Measurements from ENCODE around the gene ATG7.

ATG7 gene

GRCh38 chr3:11543948-11544387 is 271.8 kb downstream of the ATG7 start:
- no peak for DNase-seq

GRCh38 chr3:11544412-11545181 is 272.4 kb downstream of the ATG7 start:
- no peak for DNase-seq

DNA sequence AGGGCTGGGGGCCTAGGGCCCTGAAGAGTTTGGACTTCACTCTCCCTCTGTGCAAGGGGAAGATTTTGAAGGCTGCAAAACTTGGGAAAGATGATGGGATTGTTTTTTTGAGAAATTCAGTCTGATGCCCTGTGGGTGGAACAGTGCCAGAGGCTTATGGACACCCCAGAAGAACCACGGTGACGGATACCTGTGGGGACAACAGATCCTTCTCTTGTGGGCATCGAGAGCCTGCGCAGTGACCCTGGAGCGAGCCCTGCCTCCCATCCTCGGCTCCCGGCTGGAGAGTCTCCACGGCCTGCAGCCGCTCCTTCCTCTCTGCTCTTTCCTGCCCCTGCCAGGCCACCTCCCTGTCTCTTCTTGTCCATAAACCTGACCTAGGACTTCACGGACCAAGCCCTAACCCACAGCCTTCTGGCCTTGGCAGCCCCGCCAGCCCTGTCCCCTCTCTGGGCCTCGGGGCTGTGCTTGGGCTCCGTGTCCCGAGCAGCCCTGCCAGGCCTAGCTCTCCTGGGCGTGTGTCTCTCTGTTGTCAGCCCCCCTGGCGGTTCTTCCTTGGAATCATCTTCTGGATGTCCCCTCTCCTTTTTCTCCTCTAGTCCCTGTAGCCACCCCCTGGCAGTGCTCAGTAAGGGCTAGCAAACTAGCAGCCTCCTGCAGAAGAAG is 273.1 kb downstream of the ATG7 start:
- DNase-seq, result no peak

- DNase-seq, result no peak
Observed at GRCh38 chr3:11546657-11547302, 274.6 kb downstream of the ATG7 start.

GRCh38 chr3:11547498-11547897 is 275.3 kb downstream of the ATG7 start:
- DNase-seq, result no peak

DNA sequence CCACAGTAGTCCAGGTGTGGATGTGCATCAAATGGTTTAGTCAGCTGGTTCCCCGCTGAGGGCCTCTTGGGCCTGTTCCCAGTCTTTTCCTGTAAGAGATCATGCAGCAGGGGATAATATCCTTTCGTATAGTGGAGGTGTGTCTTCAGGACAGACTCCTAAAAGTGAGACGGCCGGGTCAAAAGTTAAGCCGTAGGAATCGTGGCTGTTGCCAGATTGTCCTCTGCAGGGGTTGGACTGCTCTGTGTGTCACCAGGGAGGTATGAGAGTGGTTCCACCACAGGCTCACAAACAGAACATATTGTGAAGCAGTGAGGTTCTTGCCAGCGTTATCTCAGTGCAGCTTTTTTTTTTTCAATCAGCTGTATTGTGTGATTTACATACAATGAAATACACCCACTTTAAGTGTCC is 276.5 kb downstream of the ATG7 start:
- DNase-seq, result no peak

- no peak for DNase-seq
Observed at GRCh38 chr3:11549580-11550140, 277.5 kb downstream of the ATG7 start.

GRCh38 chr3:11551036-11551435 is 278.8 kb downstream of the ATG7 start:
- DNase-seq, result no peak

- no peak for DNase-seq
Observed at GRCh38 chr3:11552289-11553264, 280.4 kb downstream of the ATG7 start.

DNA sequence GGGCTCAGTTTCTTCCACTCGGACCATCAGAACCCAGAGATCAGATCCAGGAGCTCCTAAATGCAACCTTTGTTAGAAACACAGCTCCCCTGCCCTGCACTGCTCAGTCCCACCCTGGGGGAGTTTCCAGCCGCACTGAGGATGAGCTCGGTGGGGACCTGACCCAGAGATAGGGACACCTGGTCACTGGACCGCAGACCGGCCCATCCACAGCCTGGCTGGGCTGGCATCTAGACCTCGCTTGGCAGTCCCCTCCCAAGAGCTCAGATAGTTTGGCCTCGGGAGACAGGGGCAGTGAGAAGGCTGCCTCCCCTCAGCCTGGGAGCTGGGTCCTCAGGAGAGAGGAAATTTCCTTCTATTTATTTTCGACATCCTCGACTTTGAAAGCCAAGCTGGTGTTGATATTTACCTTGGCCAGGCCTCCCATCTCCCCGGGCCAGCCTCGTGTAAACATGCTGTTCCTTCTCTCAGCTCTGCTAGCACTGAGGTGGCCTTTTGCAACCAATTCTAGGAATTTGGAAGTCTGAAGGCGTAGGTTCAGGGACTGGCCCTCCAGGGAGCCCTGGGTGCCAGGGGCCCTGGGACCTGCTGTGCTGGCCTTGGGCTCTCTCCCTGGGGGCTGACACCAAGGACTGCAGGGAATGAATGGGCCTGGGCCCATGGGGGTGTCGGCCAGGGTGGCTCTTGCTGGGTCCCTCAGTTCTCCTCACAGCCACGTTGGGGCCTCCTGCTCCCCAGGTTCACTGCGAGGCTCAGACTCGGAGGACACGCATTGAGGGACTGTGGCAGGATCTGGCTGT is 281.4 kb downstream of the ATG7 start:
- no peak for DNase-seq

DNA sequence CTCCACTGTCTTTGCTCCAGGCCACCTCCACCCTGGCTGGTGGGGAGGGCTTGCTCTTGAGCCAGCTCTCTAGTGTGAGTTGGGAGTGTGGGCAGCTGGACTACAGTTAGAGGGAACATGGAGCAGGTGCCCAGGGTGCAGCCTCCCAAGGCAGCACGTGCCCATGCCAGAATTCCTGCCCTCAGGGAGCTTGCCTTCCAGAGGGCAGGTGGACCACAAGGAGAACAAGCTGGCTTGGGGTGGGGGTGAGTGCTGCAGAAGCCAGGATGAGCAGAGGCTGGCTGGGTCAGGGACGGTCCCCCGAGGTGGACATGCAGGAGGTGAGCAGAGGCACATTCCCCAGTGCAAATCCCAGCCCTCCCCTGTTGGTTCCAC is 282.0 kb downstream of the ATG7 start:
- DNase-seq, result no peak

- DNase-seq, result no peak
Observed at GRCh38 chr3:11554666-11555065, 282.5 kb downstream of the ATG7 start.

GRCh38 chr3:11555211-11555782 is 283.1 kb downstream of the ATG7 start:
- no peak for DNase-seq

DNA sequence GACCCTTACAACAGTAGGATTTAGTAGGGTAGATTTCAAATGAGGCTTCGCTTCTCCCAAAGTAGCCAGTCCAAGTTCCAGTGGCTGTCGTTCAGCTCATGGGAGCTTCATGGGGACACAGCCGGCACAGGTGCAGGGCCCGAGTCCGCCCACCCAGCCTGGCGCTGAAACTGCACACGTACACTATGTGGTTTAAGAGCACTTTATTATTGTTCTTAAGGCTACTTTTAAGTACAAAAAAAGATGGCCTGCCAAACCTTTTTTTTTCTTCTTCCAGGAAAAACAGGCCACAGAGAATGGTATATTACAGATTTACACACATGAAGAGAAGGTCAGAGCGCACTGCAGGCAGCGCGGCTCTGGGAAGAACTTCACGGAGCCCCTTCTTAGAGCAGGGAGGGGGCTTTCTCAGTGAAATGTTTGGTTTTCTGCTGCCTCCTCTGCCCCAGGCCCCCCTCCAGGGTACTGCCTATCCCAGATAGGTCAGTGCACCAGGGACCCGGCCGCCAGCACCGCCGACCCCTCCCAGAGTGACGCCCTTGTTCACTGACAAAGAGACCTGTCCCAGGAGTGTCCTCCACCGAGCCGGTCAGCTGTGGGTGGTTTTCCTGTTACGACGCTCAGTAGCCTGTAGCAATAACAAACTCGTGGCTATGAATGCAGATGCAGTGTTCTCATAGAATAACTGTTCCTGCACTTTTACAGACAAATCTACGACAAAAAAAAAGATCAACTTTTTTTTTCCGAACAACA is 283.9 kb downstream of the ATG7 start:
- DNase-seq, result no peak

GRCh38 chr3:11556851-11557644 is 284.9 kb downstream of the ATG7 start:
- DNase-seq, result no peak

- DNase-seq, result no peak
Observed at GRCh38 chr3:11558002-11558401, 285.8 kb downstream of the ATG7 start.

DNA sequence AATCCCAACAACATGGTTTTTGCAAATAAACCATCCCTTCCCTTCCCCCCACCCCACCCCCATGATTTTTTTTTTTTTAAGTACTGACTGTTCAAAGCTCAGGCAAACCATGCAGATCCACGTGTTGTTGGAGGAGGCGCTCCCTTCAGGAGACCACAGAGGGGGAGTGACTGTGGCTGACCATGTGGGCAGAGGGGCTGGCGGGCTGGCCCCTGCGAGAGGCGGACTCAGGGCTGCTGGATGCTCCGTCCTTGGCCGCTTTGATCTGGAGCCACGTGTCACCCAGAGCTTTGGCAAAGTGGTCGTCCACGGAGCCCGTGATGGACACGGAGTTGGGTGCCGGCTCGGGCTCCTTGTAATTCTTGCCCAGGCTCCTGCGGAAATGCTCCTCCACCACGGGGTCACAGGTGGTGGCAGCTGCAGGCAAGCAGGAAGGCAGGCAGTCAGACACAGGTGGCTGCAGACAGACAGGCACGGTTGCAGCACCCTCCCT is 286.3 kb downstream of the ATG7 start:
- DNase-seq, result no peak

DNA sequence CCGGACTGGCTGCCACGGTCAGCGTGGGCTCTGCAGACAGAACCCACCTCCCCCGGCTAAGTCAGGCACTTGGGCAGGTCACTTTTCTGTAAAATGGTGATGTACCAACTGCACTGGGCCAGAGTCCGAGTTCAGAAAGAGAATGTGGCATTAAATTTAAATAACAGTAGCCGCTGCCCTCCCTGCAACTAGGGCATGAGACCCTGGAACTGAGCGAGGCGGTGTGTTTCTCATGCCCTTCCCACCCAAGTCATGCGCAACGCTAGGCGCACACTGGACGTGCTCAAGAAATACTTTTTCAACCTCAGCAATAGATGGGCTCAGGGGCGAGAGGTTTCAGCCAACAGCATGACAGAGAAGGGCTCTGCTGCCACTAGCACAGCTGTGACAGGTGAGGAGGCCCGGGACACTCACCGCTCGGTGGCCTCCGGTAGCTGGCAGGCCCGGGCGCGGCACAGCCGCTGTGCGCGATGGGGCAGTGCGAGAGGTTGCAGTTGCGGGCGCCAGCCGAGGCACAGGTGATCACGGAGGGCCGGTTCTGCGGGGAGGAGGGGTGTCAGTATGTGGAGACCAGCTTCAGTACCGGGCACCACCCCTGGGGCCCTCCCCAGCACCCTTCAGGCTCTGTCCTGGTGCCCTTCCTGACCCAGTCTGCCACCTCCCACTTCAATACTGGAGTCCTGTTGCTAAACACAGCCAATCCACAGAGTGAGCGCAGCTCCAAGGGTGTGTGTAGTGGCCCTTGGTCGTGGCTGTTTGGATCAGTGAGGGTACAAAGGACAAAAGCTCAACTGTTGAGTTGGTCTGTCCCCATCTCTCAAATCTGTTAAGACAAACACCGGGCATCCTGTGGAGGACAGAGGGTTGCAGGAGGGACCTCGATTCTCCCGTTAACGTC is 287.0 kb downstream of the ATG7 start:
- no peak for DNase-seq

All from activated CD4-positive, CD25-positive, alpha-beta regulatory T cell treated with anti-CD3 and anti-CD28 coated beads, Interleukin-2, amount 50 U/mL, for 72 hours (primary cell).